Adipose tissue (tissue), 3 donors: Measurements from ENCODE around the gene MEFV. TPM values are rescaled to one million over a fixed set of nuclear protein-coding genes. Genes with fewer than 3 reads are reported as not detected.

ENCODE experiments used
- H3K27ac ChIP-seq: one replicate; pipeline ENCODE4 v1.5.1; 2013; ENCODE audit warnings: low read depth, low read length
- WGBS, 3 donors: extraction: QIAGEN DNeasy Blood & Tissue Kit; methylation state at CpG; one replicate each; pipeline ENCODE4 v1.1.7; 2013; 5-methylcytosine and 5-hydroxymethylcytosine counted together
- polyA plus RNA-seq, 3 donors: library from polyadenylated mRNA; stranded (reverse); fragments of 200-250 nt; gene quantifications; one replicate each; pipeline ENCODE4 v1.2.3, GENCODE V29; 2013
- donor health status: healthy with polysubstance abuse.
- donor health status: Bipolar disorder and iron deficiency.
- donor health status: healthy.

MEFV gene
- polyA plus RNA-seq, 3 donors: 0.18 to 2.8 (median 2.1) TPM

DNA sequence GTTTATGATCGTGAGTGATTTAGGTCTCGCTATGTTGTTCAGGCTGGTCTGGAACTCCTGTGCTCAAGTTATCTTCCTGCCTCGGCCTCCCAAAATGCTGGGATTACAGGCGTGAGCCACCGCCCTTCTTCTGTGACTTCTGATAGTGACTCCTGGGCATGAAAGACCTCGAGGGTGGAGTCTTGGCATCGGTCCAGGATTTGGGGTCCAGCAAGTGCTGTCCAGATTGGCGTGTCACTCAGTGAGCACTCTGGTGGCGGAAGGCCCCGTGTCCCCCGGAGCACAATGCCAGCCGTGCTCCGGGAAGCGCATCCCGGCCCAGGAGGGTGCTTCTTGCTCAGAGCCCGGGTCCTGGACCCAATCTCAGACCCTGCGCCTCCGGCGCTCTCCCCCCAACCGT lies 61.6 kb downstream of the MEFV start:
- no peak overlapping the region for H3K27ac ChIP-seq
- WGBS, 3 donors: 68 to 84% (median 82%) methylated on average over 20 of the region's 20 CpGs

DNA sequence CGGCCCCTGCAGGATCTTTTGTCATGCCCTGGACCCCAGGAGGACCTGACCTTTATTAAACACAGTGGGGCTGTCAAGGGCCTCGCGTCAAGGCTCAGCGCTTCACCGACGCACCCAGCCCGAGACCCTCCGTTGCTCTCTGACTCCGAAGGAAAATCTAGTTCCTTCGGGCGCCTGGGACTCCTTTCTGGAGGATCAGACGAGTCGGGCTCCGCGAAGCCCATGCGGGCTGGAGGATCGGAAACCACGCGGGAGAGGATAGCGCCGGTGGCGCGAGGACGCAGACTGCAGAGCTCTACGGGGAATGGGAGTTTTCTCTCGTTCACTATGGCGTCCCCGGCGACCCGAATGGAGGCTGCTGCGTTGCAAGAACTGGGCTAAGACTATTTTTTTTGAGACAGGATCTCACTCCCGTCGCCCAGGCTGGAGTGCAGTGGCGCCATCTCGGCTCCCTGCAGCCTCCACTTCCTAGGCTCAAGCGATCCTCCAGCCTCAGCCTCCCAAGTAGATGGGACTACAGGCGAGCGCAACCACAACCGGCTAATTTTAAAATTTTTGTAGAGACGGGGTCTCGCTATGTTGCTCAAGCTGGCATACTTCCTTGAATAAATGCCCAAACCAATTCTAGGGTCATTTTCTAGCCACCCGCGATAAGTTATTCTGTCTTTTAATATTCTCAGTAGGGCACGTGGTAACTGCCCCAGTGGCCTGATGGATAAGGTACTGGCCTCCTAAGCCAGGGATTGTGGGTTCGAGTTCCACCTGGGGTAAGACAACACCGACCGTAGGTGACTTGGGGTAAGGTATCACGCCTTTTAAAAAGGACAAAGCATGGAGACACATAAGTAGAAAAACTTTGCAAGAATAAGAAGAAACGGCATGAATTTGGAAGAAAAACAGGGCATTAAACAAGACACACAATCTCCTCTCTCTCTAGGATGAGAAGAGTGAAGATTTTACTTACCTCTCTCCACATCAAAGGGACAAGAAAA lies 62.9 kb downstream of the MEFV start:
- 61 to 72% (median 64%) methylated on average over 49 of the region's 49 CpGs for WGBS, 3 donors
- no peak overlapping the region for H3K27ac ChIP-seq

DNA sequence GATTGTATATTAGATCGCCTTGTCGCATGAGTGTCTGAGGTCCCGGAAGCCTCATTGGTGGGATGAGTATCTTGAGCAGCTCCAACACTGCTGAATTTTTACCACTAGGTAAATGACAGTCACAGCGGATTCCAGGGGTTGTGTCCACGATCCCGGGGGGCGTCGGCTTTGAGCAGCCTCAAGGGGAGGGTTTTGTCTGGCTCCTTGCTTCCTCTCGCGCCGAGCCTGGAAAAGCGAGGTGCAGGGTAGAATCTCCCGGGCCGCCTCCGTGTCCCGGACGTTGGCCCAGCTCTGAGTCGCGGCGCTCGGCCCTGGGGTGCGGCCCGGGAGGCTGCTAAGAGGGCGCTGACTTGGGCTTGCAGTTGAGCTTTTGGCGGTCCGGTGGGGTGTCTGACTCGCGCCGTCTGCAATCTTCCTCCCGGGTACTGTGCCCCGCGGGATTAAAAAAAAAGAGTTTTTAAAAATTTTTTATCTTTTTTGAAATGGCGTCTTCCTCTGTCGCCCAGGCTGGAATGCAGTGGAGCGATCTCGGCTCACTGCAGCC lies 63.9 kb downstream of the MEFV start:
- 29 to 44% (median 31%) methylated on average over 34 to 36 of the region's 36 CpGs for WGBS, 3 donors
- H3K27ac ChIP-seq: no peak overlapping the region

Other genes with a start within 250 kb of the MEFV start
- 1 to 10 TPM in 1 of 3 donors, under 1 TPM in 1, not detected in 1; 0.30 to 2.8 TPM for gene CLDN9, start 243.7 kb downstream of the MEFV start, polyA plus RNA-seq
- under 1 TPM in 1 of 3 donors, not detected in 2; 0.86 TPM for gene CLDN6, start 238.4 kb downstream of the MEFV start, polyA plus RNA-seq
- gene TNFRSF12A, start 236.3 kb downstream of the MEFV start, polyA plus RNA-seq: 100 to 1,000 TPM in 1 of 3 donors, 10 to 100 TPM in 2; 23.7 to 149 (median 50.2) TPM
- 100 to 1,000 TPM in 1 of 3 donors, 10 to 100 TPM in 2; 28.0 to 107 (median 55.0) TPM for gene HCFC1R1, start 232.7 kb downstream of the MEFV start, polyA plus RNA-seq
- 10 to 100 TPM; 11.3 to 25.2 (median 24.8) TPM for gene THOC6, start 232.6 kb downstream of the MEFV start, polyA plus RNA-seq
- gene BICDL2, start 219.7 kb downstream of the MEFV start, polyA plus RNA-seq: 10 to 100 TPM in 1 of 3 donors, 1 to 10 TPM in 1, under 1 TPM in 1; 0.45 to 77.9 (median 2.8) TPM
- 10 to 100 TPM in 2 of 3 donors, under 1 TPM in 1; 0.84 to 57.3 (median 11.4) TPM for gene MMP25, start 210.1 kb downstream of the MEFV start, polyA plus RNA-seq
- 100 to 1,000 TPM in 1 of 3 donors, 10 to 100 TPM in 2; 77.7 to 209 (median 87.0) TPM for gene IL32, start 191.0 kb downstream of the MEFV start, polyA plus RNA-seq
- not detected for gene ZSCAN10, start 157.3 kb downstream of the MEFV start, polyA plus RNA-seq
- 10 to 100 TPM in 2 of 3 donors, 1 to 10 TPM in 1; 8.7 to 16.0 (median 13.2) TPM for gene ZNF205, start 144.0 kb downstream of the MEFV start, polyA plus RNA-seq
- gene ZNF213, start 121.6 kb downstream of the MEFV start, polyA plus RNA-seq: 1 to 10 TPM; 5.1 to 6.6 (median 5.2) TPM
- not detected for gene OR1F1, start 68.4 kb downstream of the MEFV start, polyA plus RNA-seq
- gene ZNF200, start 21.5 kb downstream of the MEFV start, polyA plus RNA-seq: 1 to 10 TPM; 1.9 to 4.8 (median 3.2) TPM
- gene ZNF263, start 26.9 kb upstream of the MEFV start, polyA plus RNA-seq: 10 to 100 TPM; 11.9 to 25.7 (median 15.9) TPM
- gene TIGD7, start 48.8 kb upstream of the MEFV start, polyA plus RNA-seq: 1 to 10 TPM; 1.2 to 2.1 (median 2.0) TPM
- gene ZNF75A, start 48.9 kb upstream of the MEFV start, polyA plus RNA-seq: 10 to 100 TPM in 2 of 3 donors, 1 to 10 TPM in 1; 8.1 to 15.0 (median 10.4) TPM
- under 1 TPM in 2 of 3 donors, not detected in 1; 0.03 to 0.09 TPM for gene OR2C1, start 99.3 kb upstream of the MEFV start, polyA plus RNA-seq
- 10 to 100 TPM in 1 of 3 donors, 1 to 10 TPM in 2; 4.5 to 10.1 (median 6.0) TPM for gene ZSCAN32, start 144.4 kb upstream of the MEFV start, polyA plus RNA-seq
- gene ZNF174, start 144.6 kb upstream of the MEFV start, polyA plus RNA-seq: 1 to 10 TPM; 3.4 to 4.7 (median 4.3) TPM
- gene ZNF597, start 186.9 kb upstream of the MEFV start, polyA plus RNA-seq: 1 to 10 TPM in 2 of 3 donors, under 1 TPM in 1; 0.58 to 1.5 (median 1.0) TPM
- 10 to 100 TPM; 25.0 to 32.4 (median 25.9) TPM for gene NAA60, start 187.0 kb upstream of the MEFV start, polyA plus RNA-seq
- gene C16orf90, start 238.9 kb upstream of the MEFV start, polyA plus RNA-seq: not detected
- gene CLUAP1, start 244.4 kb upstream of the MEFV start, polyA plus RNA-seq: 10 to 100 TPM in 1 of 3 donors, 1 to 10 TPM in 2; 8.5 to 16.5 (median 9.3) TPM